PC-9 (cell line): Measurements from ENCODE around the gene ELAPOR1.

Experiments
- CTCF ChIP-seq: fragments of 200-600 bp; sonication (generic); conservative IDR thresholded peaks from 2 replicates; pipeline ENCODE4 v1.6.1; 2017; ENCODE audit warnings: mixed run types, antibody characterized with exemption, mild to moderate bottlenecking, moderate library complexity
- EZH2 ChIP-seq: fragments of 200-600 bp; sonication (generic); IDR thresholded peaks from 2 replicates; pipeline ENCODE4 v1.8.0; 2017; ENCODE audit warnings: antibody characterized with exemption, low read depth

- no peak for TF ChIP-seq CTCF
- no peak for TF ChIP-seq EZH2
Measured at GRCh38 chr1:109149874-109150601, 36.1 kb downstream of the ELAPOR1 start.
